Mesodermal cell (in vitro differentiated cells): ENCODE measurements around the gene TOP1.

Experiments used
- H3K27ac ChIP-seq: 2 replicates; pipeline ENCODE4 v1.7.0; 2013; ENCODE audit warnings: mild to moderate bottlenecking, low read depth, low read length, moderate library complexity; ENCODE audit not compliant: severe bottlenecking
- H3K36me3 ChIP-seq: 2 replicates; pipeline ENCODE4 v1.7.1; 2013; ENCODE audit warnings: mild to moderate bottlenecking, low read length, moderate library complexity; ENCODE audit not compliant: control insufficient read depth, insufficient read depth
- H3K4me1 ChIP-seq: one replicate; pipeline ENCODE4 v1.7.1; 2013; ENCODE audit warnings: mild to moderate bottlenecking, low read length; ENCODE audit not compliant: insufficient read depth, control insufficient read depth, poor library complexity, severe bottlenecking
- H3K4me3 ChIP-seq: 2 replicates; pipeline ENCODE4 v1.7.0; 2013; ENCODE audit warnings: low read length, control low read depth, mild to moderate bottlenecking; ENCODE audit not compliant: insufficient read depth, poor library complexity, severe bottlenecking; ENCODE audit errors: extremely low read depth
- H3K9me3 ChIP-seq: 2 replicates; pipeline ENCODE4 v1.7.1; 2013; ENCODE audit warnings: mild to moderate bottlenecking, low read length, moderate library complexity; ENCODE audit not compliant: control insufficient read depth
- WGBS, 2 experiments: methylation state at CpG; one replicate each; pipeline ENCODE4 v1.1.5; 2013; ENCODE audit warnings: missing lambda C conversion rate in 2 of 2; ENCODE audit not compliant: insufficient coverage in 2 of 2; 5-methylcytosine and 5-hydroxymethylcytosine counted together

TOP1 gene

GRCh38 chr20:41004531-41005360, 23.9 kb upstream of the TOP1 start:
- Histone ChIP-seq H3K4me1 (peaks cover 32% of the 10 kb centered on the region), H3K36me3 (no peaks in the 10 kb centered on the region), H3K9me3 (peaks cover 13% of the 10 kb centered on the region), H3K4me3 (no peak overlapping the region), H3K27ac (no peak overlapping the region)
- 97 to 98% methylated on average over 8 of the region's 8 CpGs for WGBS, 2 experiments

DNA sequence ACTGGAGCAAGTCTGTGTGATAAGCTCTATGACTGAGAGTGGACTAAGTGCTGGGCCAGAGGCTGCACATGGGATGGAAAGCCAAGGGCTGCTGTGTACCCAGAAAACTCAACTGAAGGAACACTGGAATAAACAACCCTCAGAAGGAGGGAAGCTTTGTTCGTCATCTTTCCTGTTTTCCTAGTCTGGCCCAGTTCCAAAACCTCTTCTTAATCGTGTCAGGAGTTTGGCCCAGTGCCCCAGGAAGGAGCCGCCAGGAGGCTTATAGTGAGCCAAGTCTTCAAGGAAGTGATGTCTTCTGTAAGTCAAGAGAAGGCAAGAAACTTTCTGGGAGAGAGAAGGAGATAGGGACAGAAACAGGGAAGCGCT, 23.3 kb upstream of the TOP1 start:
- Histone ChIP-seq H3K9me3 (peaks cover 13% of the 10 kb centered on the region), H3K36me3 (no peaks in the 10 kb centered on the region), H3K4me1 (peaks cover 38% of the 10 kb centered on the region), H3K27ac (no peak overlapping the region), H3K4me3 (no peak overlapping the region)
- WGBS, 2 experiments, result 80 to 93% methylated on average over 3 to 4 of the region's 4 CpGs

- Histone ChIP-seq H3K36me3 (no peaks in the 10 kb centered on the region), H3K4me1 (peaks cover 38% of the 10 kb centered on the region), H3K4me3 (no peak overlapping the region), H3K9me3 (peaks cover 13% of the 10 kb centered on the region), H3K27ac (no peak overlapping the region)
- WGBS, 2 experiments, result 91 to 92% methylated on average over 12 to 13 of the region's 13 CpGs
Measured at GRCh38 chr20:41006126-41006935, 22.3 kb upstream of the TOP1 start.

DNA sequence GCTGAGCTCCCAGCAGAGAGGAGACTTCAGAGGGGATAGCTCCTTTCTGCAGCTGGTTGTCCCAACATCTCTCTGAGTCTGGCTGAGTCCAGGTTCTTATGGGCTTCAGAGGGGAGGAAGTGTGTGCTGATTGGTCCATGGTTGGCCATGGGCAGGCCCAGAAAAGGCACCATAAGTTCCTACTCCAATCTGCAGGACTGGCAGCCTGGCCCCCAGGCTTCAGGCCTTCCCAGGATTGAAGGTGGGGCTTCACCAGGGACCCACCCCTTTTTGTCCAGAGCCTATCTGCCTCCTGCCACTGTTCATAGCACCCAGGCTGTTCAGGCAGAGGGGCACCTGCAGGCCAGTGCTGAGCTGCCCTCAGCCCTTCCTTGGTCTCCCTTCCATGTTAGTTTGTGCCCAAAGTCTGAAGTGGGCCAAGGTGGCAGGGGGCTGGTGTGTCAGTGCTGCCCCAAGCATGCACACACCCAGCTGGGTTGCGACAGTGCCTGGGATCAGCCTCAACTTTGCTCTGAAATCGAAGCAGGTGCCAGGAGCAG, 21.6 kb upstream of the TOP1 start:
- Histone ChIP-seq H3K9me3 (peaks cover 13% of the 10 kb centered on the region), H3K36me3 (no peaks in the 10 kb centered on the region), H3K4me3 (no peak overlapping the region), H3K4me1 (peaks cover 38% of the 10 kb centered on the region), H3K27ac (no peak overlapping the region)
- WGBS, 2 experiments, result 92 to 100% methylated on average over 2 of the region's 2 CpGs

DNA sequence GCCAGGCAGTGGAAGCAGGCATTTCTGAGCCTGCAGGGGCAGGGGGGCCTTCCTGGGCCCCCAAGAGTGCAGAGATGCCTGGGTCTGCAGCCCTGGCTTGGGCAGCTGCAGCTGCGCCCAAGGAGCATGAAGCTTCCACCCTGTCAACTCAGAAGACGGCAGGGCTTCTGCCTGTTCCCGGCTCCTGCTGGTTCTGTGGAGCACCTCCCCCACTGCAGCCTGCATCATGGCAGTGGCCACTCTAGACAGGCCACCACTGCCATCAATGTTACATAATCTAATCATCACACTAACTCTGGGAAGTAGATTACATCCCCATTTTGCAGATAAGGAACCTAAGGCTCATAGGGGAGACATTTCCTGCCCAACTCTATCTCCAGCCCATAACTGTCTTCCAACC, 21.1 kb upstream of the TOP1 start:
- Histone ChIP-seq H3K27ac (no peak overlapping the region), H3K4me3 (no peak overlapping the region), H3K36me3 (no peaks in the 10 kb centered on the region), H3K4me1 (peaks cover 38% of the 10 kb centered on the region), H3K9me3 (peaks cover 13% of the 10 kb centered on the region)
- WGBS, 2 experiments, result 96 to 97% methylated on average over 3 of the region's 3 CpGs

DNA sequence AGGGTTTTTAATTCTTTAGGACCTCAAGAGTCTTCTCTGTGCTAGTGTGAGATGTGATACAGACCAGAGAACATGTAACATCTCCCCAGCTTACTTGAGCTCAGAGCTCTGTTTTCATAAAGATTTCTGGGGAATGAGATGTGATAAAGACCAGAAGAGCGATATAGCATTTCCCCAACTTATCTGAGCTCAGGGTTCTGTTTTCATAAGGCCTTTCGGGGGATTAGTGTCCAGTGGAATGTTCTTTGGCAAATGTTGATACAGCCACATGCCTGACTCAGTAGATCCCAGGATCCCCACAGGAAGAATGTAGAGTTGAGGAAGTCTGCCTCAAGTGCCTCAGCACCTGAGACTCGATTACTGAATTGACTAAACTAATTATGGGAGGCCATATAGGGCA, 18.7 kb upstream of the TOP1 start:
- 92 to 100% methylated on average over 1 to 2 of the region's 3 CpGs for WGBS, 2 experiments
- Histone ChIP-seq H3K9me3 (peaks cover 13% of the 10 kb centered on the region), H3K36me3 (no peaks in the 10 kb centered on the region), H3K4me3 (no peak overlapping the region), H3K27ac (peak overlapping the region; percentile 64), H3K4me1 (peaks cover 26% of the 10 kb centered on the region)

- Histone ChIP-seq H3K9me3 (peaks cover 7% of the 10 kb centered on the region), H3K4me1 (peaks cover 26% of the 10 kb centered on the region), H3K36me3 (no peaks in the 10 kb centered on the region), H3K4me3 (no peak overlapping the region), H3K27ac (no peak overlapping the region)
- 84 to 93% methylated on average over 2 of the region's 5 CpGs for WGBS, 2 experiments
Measured at GRCh38 chr20:41011551-41012067, 17.0 kb upstream of the TOP1 start.

- no peaks in the 10 kb centered on the region for H3K36me3 ChIP-seq
- no peaks in the 10 kb centered on the region for H3K9me3 ChIP-seq
- no peak overlapping the region for H3K27ac ChIP-seq
- no peak overlapping the region for H3K4me3 ChIP-seq
- peaks cover 7% of the 10 kb centered on the region for H3K4me1 ChIP-seq
- 97 to 98% methylated on average over 5 of the region's 6 CpGs for WGBS, 2 experiments
Measured at GRCh38 chr20:41014561-41015088, 14.0 kb upstream of the TOP1 start.

DNA sequence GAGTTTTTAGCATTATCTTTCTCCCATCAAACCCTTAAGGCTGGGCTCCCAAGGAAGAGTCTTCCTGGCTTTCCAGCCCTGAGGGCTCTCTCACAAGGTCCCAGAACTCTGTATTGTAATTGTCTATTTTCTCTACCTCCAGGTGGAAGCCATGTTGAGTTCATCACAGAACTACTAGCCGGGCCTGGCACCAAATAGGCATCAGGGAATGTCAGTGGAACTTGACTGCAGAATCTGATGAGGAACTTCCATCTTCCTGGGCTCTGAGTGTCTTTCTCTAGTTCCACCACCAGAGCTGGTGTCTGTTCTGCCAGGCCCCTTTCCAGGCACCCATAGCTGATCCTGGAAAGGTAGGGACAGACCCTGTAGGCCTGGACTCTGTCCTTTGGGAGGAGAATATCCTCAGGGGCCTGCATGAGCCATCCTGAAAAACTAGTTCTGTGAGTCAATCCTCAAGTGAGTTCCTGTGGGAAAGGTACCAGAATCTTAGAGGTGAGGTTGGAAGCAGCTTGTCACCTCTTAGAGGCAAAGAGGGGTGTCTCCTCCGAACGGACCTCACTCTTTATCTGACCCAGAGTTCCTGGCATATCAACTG, 11.1 kb upstream of the TOP1 start:
- WGBS, 2 experiments, result 79% methylated on average over 3 of the region's 3 CpGs
- Histone ChIP-seq H3K27ac (no peak overlapping the region), H3K9me3 (no peaks in the 10 kb centered on the region), H3K4me1 (no peaks in the 10 kb centered on the region), H3K4me3 (no peak overlapping the region), H3K36me3 (no peaks in the 10 kb centered on the region)

DNA sequence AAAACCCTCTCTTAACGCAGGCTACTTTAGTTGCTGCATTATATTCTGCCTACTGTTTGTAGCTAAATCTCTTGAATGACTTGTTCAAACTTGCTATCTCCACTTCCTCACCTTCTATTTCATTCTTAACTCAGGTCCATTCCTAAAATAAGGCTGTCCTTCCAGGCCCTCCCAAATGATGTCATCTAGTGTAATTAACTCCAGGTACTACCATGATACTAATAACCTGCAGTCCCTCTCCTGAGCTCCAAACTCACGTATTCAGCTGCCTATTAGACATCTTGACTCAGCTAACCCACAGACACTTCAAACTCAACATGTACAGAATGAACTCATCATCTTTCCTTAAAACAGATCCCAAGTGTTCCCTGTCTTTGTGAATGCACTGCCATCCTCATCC, 10.5 kb upstream of the TOP1 start:
- H3K4me1 ChIP-seq, result no peaks in the 10 kb centered on the region
- no peak overlapping the region for H3K4me3 ChIP-seq
- no peaks in the 10 kb centered on the region for H3K36me3 ChIP-seq
- H3K27ac ChIP-seq, result no peak overlapping the region
- 84 to 100% methylated on average over 2 of the region's 2 CpGs for WGBS, 2 experiments
- no peaks in the 10 kb centered on the region for H3K9me3 ChIP-seq
